Activated naive CD4-positive, alpha-beta T cell treated with anti-CD3 and anti-CD28 coated beads, Interleukin-2, amount 50 U/mL, for 72 hours (primary cell): ENCODE measurements around the gene TAS2R8. TPM values are rescaled to one million over a fixed set of nuclear protein-coding genes. Genes with fewer than 3 reads are reported as not detected.
"Not testable (repeated sequence)": the region's sequence is repeated elsewhere in the genome, so short reads cannot be mapped to it uniquely, and the experiment has no call there.

Experiments used
- ATAC-seq, 2 donors: fragments of 150-1000 bp; cut with Tn5 transposase; 2 replicates each; pipeline ENCODE4 v1.10.0; 2021; ENCODE audit warnings: mild to moderate bottlenecking in 2 of 2, moderate library complexity in 2 of 2
- DNase-seq, 2 donors: peaks; one replicate each; pipeline ENCODE4 v3.0.0; 2021 to 2022; ENCODE audit warnings: low spot score in 2 of 2
- H3K27ac Mint-ChIP-seq, 2 donors: one replicate each; pipeline ENCODE4 v1.8.0; 2022; ENCODE audit warnings: mild to moderate bottlenecking in 2 of 2, mixed read lengths in 2 of 2
- H3K36me3 Mint-ChIP-seq, 2 donors: one replicate each; pipeline ENCODE4 v1.8.0; 2022; ENCODE audit warnings: mixed read lengths in 2 of 2
- H3K9me3 Mint-ChIP-seq, 2 donors: one replicate each; pipeline ENCODE4 v1.8.0; 2022; ENCODE audit warnings: mixed read lengths in 2 of 2
- total RNA-seq, 2 donors: library from RNA; stranded (reverse); gene quantifications; one replicate each; pipeline ENCODE4 v1.2.3, GENCODE V29; 2022

The TAS2R8 gene, protein sequence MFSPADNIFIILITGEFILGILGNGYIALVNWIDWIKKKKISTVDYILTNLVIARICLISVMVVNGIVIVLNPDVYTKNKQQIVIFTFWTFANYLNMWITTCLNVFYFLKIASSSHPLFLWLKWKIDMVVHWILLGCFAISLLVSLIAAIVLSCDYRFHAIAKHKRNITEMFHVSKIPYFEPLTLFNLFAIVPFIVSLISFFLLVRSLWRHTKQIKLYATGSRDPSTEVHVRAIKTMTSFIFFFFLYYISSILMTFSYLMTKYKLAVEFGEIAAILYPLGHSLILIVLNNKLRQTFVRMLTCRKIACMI
- not detected for total RNA-seq

DNA sequence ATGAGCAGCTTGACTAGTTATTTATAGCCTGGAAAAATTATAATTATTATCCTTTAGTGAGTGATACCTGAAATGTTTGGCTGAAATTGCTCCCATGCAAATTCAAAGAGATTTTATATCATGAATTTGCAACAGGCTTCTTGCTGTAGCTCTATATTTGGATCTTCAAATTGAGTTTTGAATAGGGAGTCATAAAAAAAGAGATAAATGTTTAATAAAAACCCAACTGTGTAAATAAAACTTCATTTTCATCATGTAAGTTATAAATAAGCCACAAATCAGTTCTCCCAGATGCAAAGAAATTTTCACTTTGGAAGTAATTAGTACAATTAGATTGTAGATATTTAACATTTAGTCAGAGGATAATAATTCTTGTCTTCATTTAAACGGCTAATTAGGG lies at the start of gene TAS2R8:
Gene TAS2R8 (minus strand): TSS at position 101 of the 400 bp plus-strand sequence. CDS start 306 bp downstream, outside the sequence.
- Mint-ChIP-seq H3K36me3 (no peaks in the 10 kb centered on the region), H3K27ac (no peak within 1 kb of the TSS), H3K9me3 (no peaks in the 10 kb centered on the region)
- DNase-seq: no peak
- ATAC-seq: no peak

DNA sequence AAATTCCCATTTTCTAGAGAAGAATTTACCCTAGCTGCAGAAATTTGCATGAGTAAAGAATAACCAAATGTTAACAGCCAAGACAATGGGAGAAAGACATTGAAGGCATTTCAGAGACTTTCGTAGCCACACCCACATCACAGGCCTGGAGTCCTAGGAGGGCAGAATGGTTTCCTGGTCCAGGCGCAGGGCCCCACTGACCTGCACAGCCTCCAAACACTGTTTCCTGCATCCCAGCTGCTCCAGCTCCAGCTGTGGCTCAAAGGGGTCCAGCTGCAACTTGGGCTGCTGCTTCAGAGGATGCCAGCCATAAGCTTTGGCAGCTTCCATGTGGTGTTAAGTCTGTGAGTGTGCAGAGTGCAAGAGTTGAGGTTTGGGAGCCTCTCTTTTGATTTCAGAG lies 48.7 kb upstream of the TAS2R8 start:
- Mint-ChIP-seq H3K9me3 (peaks cover 22 to 43% of the 10 kb centered on the region in 2 donors), H3K27ac (no peak overlapping the region), H3K36me3 (peaks cover 37 to 53% of the 10 kb centered on the region in 2 donors)
- ATAC-seq (no peak), DNase-seq (no peak)

DNA sequence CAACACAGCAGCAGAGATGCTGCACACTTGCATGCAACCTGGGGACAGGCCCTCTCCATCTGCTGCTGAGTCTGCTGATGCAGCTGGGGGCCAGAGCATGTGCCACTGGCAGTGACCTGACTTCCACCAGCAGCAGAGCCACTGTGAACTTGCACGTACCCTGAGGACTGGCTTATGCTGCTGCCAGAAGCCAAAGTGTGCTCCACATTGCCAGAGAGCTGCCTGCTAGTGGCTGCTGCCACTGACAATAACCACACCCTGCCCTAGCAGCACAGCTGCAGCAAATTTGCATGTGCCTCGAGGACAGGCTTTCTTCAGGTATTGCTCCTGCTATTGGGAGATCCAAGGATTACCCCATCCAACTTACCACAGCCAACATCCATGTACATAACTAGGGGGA lies 46.7 kb upstream of the TAS2R8 start:
- Mint-ChIP-seq H3K9me3 (peaks cover 20 to 28% of the 10 kb centered on the region in 2 donors), H3K27ac (no peak overlapping the region), H3K36me3 (peaks cover 35% of the 10 kb centered on the region in 2 donors)
- ATAC-seq (no peak), DNase-seq (no peak)

DNA sequence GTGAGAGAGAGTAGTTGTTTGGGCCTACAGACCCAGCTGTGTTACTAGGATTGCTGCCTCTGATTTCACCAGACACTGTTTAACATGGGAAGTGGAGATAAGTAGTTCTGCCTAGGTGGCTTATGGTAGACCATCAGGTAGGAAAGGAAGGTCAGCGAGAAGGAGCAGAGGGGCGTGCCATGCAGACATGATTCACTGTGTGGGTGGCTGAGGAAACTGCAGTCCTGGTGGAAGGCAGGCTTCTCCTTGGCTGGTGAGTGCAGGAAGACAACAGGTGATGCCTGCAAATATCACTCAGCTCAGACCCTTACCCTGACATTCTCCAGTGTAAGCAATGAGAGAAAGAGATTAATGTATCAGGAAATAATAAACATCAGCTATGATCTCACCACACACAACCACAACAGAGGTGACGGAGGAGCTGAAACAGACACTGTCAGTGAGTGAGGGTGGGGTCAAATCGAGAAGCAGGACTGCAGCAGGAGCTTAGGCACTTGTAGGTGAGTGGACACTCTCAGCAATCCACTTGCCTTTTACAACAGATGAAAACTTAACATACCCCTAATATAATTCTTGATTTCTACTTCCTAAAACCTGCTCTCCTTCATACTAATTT lies 44.3 kb upstream of the TAS2R8 start:
- H3K36me3 Mint-ChIP-seq: peaks cover 11 to 18% of the 10 kb centered on the region in 2 donors
- H3K9me3 Mint-ChIP-seq: peaks cover 5 to 6% of the 10 kb centered on the region in 2 donors
- no peak for DNase-seq
- no peak for ATAC-seq
- H3K27ac Mint-ChIP-seq: no peak overlapping the region

DNA sequence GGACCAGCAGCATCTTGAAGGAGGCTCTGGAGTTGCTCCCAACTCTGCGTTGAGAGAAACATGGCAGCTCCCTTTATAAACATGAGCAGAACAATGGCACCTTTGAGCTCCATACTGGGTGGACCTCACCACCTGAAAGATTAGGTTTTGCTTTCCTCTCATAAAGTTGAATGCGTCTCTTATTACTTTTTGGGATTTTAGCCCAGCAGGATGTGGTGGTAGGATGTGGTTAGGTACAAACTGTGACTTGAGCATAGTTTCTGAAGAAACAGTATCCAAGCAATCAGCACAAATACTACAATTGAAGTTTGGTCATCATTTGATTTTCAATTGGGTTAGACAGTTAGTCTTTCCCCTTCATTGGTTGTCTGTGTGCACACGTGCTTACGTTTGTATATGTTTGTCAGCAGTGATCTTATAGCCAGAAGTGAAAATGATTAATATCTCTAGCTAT lies 42.4 kb upstream of the TAS2R8 start, which contains the start of gene PRR4:
Gene PRR4 (minus strand): TSS at position 51 of the 454 bp plus-strand sequence. CDS start 38 bp downstream, at position 13.
- peaks cover 0 to 5% of the 10 kb centered on the region in 2 donors for H3K9me3 Mint-ChIP-seq
- ATAC-seq (peak; percentile 31 to 37), DNase-seq (no peak)
- peaks cover 0 to 7% of the 10 kb centered on the region in 2 donors for H3K36me3 Mint-ChIP-seq
- no peak within 1 kb of the TSS for H3K27ac Mint-ChIP-seq

DNA sequence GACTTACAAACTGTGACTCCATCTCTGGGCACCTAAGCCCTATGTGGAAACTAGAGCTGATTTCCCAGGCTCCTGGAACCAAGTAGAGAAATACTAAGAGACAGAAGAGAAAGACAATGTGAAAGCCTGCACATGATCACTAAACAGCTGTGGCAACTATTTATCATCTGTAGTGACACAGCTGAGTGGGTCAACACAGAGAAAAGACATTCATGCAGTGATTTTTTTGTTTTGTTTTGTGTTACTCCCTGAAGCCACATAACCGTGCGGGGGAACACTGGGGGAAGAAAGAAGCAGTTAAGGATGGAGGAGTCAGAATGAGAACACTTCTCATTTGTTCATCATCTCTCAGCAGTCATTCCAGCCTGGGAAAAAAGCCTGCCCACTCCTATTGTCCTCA lies 40.7 kb upstream of the TAS2R8 start:
- H3K27ac Mint-ChIP-seq: no peak overlapping the region
- peaks cover 0 to 7% of the 10 kb centered on the region in 2 donors for H3K36me3 Mint-ChIP-seq
- ATAC-seq (no peak), DNase-seq (no peak)
- peaks cover 0 to 5% of the 10 kb centered on the region in 2 donors for H3K9me3 Mint-ChIP-seq

DNA sequence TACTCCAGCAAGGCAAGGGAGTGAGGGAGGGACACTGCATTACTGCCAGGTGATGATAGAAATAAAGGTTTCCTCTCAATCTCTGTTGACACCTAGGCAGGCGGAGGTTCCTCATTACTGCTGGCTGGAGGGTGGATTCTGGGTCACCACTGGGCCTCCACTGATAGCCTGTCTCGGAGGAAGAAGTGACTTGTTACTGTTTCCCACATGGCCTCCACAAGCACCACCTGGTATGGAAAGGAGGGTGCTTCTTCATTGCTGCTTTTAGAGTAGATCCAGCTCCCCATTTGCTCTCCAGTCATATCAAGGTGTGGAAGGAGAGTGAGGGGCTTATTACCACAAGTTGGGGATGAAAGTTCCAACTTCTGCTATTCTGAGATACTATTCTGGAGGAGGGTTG lies 35.8 kb upstream of the TAS2R8 start:
- DNase-seq: no peak
- H3K36me3 Mint-ChIP-seq: peaks cover 0 to 7% of the 10 kb centered on the region in 2 donors
- H3K9me3 Mint-ChIP-seq: peaks cover 0 to 4% of the 10 kb centered on the region in 2 donors
- ATAC-seq: no peak
- H3K27ac Mint-ChIP-seq: no peak overlapping the region

DNA sequence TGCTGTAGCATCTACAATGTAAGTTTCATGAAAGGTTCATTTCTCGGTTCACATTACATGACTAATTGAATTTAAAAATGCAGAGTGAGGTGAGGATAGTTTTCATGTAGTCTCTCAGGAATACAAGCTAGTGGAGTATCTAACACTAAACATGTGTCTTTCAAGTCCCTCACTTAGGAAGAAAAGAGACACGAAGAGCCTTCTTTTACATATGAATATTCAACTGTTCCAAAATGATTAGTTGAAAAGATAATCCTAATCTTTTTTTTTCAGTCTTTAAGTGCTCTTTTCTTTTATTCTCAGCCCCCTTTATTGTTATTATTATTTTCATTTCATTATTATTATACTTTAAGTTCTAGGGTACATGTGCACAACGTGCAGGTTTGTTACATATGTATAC lies 31.4 kb upstream of the TAS2R8 start:
- no peak for DNase-seq
- Mint-ChIP-seq H3K36me3 (no peaks in the 10 kb centered on the region), H3K27ac (no peak overlapping the region), H3K9me3 (peaks cover 4 to 6% of the 10 kb centered on the region in 2 donors)
- no peak for ATAC-seq

DNA sequence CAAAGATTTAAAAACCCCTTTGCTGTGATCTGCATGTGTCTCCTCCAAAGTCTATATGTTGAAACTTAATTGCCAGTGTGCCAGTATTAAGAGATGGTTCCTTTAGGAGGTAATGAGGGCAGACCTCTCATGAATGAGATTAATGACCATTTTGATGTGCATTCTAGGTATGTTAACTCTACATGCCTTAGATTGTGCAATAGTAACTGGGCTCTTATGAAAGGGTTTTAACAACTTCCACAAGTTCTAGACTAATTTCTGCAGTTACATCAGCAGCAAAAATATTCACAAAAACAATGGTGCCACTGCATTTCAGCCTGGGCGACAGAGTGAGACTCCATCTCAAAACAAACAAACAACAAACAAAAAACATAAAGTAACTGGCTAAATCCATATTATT lies 22.9 kb upstream of the TAS2R8 start:
- ATAC-seq: no peak
- no peak for DNase-seq
- no peaks in the 10 kb centered on the region for H3K36me3 Mint-ChIP-seq
- no peak overlapping the region for H3K27ac Mint-ChIP-seq
- no peaks in the 10 kb centered on the region for H3K9me3 Mint-ChIP-seq

DNA sequence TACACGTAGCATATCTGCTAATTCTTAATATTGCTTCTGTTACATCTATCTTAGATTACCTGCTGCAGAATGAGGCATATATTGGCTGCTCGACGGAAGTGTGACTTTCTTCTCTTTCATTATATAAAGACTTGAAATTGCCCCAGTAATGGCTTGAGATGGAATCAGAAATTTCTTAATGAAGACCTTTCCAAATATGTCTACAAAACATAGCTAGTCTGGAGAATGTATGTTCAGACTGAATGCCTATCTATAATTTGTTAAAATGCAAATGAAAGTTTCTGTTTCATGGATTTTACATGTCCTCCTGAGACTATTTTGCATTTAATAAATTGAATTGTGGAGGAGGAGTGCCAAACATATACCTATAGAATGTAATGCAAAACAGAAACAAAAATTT lies 19.2 kb upstream of the TAS2R8 start, which contains the start of gene TAS2R10:
Gene TAS2R10 (minus strand): TSS at position 101 of the 400 bp plus-strand sequence. CDS start 89 bp downstream, at position 12.
- DNase-seq (no peak), ATAC-seq (no peak)
- no peaks in the 10 kb centered on the region for H3K9me3 Mint-ChIP-seq
- no peaks in the 10 kb centered on the region for H3K36me3 Mint-ChIP-seq
- H3K27ac Mint-ChIP-seq: no peak within 1 kb of the TSS

DNA sequence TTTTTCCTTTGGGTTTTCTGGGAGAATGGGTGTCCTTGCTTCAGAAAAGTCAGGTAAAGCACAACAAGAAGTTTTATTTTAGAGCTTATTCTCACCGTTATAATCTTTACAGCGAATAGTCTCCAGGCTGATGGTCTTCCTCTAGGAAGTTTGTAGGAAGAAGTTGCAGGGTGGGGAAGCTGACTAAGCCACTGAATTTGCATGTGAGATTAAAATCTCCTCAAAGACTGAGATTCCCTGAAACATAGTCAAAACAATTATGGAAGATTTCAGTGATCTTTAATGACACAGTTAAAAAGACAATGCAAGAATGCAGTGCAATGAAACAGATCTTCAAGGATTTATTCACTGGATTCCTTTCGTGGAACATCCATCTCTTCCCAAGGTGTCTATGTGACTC lies 17.9 kb upstream of the TAS2R8 start:
- Mint-ChIP-seq H3K36me3 (no peaks in the 10 kb centered on the region), H3K27ac (no peak overlapping the region), H3K9me3 (no peaks in the 10 kb centered on the region)
- DNase-seq (no peak), ATAC-seq (no peak)

DNA sequence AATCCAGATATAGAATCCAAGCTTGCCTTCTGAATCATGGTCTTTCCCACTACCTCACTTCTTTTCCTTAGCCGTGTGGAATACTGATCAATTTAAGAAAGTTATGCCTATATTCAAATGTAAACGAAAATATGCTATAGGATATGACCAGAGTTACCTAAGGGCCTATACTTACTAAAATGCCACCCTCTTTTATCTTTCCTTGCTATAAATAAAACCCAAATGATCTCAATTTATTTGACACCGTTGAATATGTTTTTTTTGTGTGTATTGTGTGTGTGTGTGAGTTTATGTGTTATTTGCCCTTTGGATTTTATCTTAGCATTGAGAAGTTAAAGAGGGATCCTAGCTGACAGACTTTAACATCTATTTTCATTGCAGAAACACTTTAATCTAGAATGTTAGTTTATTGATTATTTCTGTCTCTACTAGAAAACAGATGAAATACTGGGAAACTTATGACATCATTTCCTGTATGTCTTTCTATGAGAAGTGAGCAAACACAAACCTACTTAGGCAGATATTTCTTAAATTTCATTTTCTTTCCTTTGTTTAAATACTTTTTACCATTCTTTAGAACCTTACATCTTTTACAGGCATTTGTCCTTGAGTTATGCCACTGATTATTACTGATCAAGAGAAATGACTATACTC lies 4.9 kb upstream of the TAS2R8 start:
- no peaks in the 10 kb centered on the region for H3K36me3 Mint-ChIP-seq
- H3K27ac Mint-ChIP-seq: no peak overlapping the region
- H3K9me3 Mint-ChIP-seq: no peaks in the 10 kb centered on the region
- DNase-seq (no peak), ATAC-seq (no peak)

DNA sequence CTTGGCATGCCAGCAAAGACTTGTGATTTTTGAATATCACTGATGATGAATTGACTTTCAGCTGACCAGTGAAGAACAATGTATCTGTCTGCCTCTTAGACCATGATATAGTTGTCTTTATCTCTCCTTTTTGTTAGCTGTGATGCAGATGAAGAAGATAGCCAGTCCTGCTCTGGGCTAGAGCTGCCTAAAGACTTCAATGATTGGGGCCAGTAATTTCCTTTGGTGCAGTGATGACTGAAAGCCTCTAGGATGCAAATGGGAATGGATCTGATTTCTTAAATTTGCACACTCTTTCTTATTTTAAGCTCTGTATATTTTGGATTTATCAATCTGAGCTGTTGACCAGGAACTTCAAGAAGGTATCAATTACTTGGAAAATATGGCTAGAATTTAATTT lies 3.0 kb upstream of the TAS2R8 start, which contains the start of gene TAS2R9:
Gene TAS2R9 (minus strand): TSS at position 101 of the 400 bp plus-strand sequence. CDS start 93 bp downstream, at position 8.
- ATAC-seq (no peak), DNase-seq (no peak)

DNA sequence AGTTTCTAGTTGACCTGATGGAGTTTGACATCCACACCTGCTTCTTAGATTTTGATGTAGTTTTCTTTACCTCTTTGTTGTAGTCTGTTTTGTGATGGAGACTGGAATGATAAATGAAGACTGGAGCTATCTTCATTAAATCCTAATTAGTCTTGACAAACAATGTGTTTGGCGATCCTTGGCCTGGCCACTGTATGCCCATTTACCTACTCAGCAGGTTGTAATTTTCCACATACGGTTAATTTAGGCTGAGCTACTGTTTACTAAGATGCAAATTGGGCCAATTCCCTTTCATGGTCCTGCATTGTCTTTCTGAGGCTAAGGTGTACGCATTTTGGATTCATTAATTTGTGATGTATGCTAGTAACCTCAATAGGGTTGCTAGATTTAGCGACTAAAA lies 4.5 kb downstream of the TAS2R8 start, which contains the start of gene TAS2R7:
Gene TAS2R7 (minus strand): TSS at position 41 of the 400 bp plus-strand sequence. CDS start 57 bp downstream, outside the sequence.
- DNase-seq (no peak), ATAC-seq (no peak)
- H3K9me3 Mint-ChIP-seq: no peaks in the 10 kb centered on the region
- H3K36me3 Mint-ChIP-seq: no peaks in the 10 kb centered on the region
- H3K27ac Mint-ChIP-seq: no peak within 1 kb of the TSS

More for the DNA sequence above, 3.0 kb upstream of the TAS2R8 start, which contains the start of gene TAS2R9:
- H3K36me3 Mint-ChIP-seq: no peaks in the 10 kb centered on the region
- no peak within 1 kb of the TSS for H3K27ac Mint-ChIP-seq
- H3K9me3 Mint-ChIP-seq: no peaks in the 10 kb centered on the region

DNA sequence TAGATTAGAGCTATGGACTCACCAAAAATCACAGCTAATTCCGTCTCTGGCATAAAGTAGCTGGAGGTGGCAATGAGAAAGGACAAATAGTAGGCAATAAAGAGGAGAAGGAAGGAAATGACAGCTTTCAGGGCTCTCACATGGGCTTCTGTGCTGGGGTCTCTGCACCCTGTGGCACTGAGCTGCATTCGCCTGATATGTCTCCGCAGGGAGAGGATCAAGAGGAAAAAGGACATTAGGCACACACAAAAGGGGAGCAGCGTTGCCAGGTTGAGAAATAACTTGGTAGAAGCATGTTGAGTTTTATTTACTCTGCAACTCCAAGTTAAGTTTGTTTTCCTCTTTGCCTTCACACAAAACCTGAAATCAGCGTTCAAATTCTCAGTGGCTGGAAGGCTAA lies 5.3 kb downstream of the TAS2R8 start:
- ATAC-seq (no peak), DNase-seq (no peak)
- Mint-ChIP-seq H3K9me3 (no peaks in the 10 kb centered on the region), H3K36me3 (no peaks in the 10 kb centered on the region), H3K27ac (no peak overlapping the region)

DNA sequence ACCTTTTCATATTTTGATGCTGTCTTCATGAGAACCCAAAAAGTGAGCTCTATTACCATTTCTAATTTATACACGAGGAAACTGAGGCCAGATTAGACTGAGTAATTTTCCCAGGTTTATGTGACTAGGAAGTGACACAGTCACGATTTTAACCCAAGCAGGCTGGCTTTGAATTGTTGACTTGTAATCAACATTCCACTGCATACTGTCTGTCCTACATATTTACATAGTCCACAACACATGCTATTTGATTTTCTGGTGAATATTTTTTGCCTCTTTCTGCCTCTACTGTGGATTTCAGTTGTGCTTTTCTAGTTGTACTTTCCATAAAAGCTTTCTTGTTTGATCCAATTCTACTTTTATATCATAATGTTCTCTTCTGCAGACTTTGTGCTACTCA lies 12.9 kb downstream of the TAS2R8 start:
- ATAC-seq: no peak
- DNase-seq: no peak
- no peaks in the 10 kb centered on the region for H3K9me3 Mint-ChIP-seq

DNA sequence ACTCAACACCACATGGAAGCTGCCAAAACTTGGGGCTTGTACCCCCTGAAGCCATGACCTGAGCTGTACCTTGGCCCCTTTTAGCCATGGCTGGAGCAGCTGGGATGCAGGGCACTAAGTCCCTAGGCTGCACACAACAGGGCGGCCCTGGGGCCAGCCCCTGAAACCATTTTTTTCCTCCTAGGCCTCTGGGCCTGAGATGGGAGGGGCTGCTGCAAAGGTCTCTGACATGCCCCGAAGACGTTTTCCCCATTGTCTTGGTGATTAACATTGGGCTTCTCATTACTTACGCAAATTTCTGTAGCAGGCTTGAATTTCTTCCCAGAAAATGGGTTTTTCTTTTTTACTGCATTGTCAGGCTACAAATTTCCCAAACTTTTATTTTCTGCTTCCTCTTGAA lies 15.3 kb downstream of the TAS2R8 start:
- not testable (repeated sequence) for H3K36me3 Mint-ChIP-seq

More for the DNA sequence above, 12.9 kb downstream of the TAS2R8 start:
- Mint-ChIP-seq H3K27ac (no peak overlapping the region), H3K36me3 (no peaks in the 10 kb centered on the region)

More for the DNA sequence above, 15.3 kb downstream of the TAS2R8 start:
- H3K9me3 Mint-ChIP-seq, ATAC-seq, H3K27ac Mint-ChIP-seq, DNase-seq: not testable (repeated sequence)
